GM23338 (cell line): ENCODE results near the gene GNS.

Experiments
- CREB1 ChIP-seq: fragments of 250-450 bp; sonication (Bioruptor Pico); IDR thresholded peaks from 2 replicates; pipeline ENCODE4 v1.5.0; 2020; ENCODE audit warnings: low read depth, mild to moderate bottlenecking, moderate library complexity
- CTCF ChIP-seq, 2 experiments: fragments of 200-600 bp in 1 of 2; sonication (generic) in 1 of 2; conservative IDR thresholded peaks; 2 replicates each; pipeline versions ENCODE4 v1.5.1 to v1.6.1; 2016 to 2017; ENCODE audit warnings: antibody characterized with exemption in 2 of 2, low read depth in 2 of 2, mild to moderate bottlenecking in 2 of 2, moderate library complexity in 1 of 2
- EZH2 ChIP-seq: fragments of 200-600 bp; sonication (generic); IDR thresholded peaks from one replicate; pipeline ENCODE4 v1.8.0; 2017; ENCODE audit warnings: antibody characterized with exemption, mild to moderate bottlenecking, low read depth; ENCODE audit not compliant: unreplicated experiment
- EZH2phosphoT487 ChIP-seq: fragments of 200-600 bp; sonication (generic); IDR thresholded peaks from one replicate; pipeline ENCODE4 v1.8.1; 2018; ENCODE audit warnings: antibody characterized with exemption; ENCODE audit not compliant: unreplicated experiment
- JUNB ChIP-seq: IDR thresholded peaks from one replicate; pipeline ENCODE4 v1.6.1; 2016; ENCODE audit warnings: antibody characterized with exemption; ENCODE audit not compliant: unreplicated experiment
- NANOG ChIP-seq: IDR thresholded peaks from 2 replicates; pipeline ENCODE4 v1.6.1; 2016; ENCODE audit warnings: antibody characterized with exemption, borderline replicate concordance
- POLR2AphosphoS5 ChIP-seq: IDR thresholded peaks from 2 replicates; pipeline ENCODE4 v1.6.1; 2016; ENCODE audit warnings: antibody characterized with exemption, low read depth
- STAT1 ChIP-seq: IDR thresholded peaks from one replicate; pipeline ENCODE4 v1.6.1; 2016; ENCODE audit warnings: antibody characterized with exemption; ENCODE audit not compliant: unreplicated experiment
- ZNF114 ChIP-seq: fragments of 250-450 bp; sonication (Bioruptor Pico); IDR thresholded peaks from 2 replicates; pipeline ENCODE4 v1.5.0; 2020; ENCODE audit warnings: mild to moderate bottlenecking, moderate library complexity
- ZNF331 ChIP-seq: fragments of 250-450 bp; sonication (Bioruptor Pico); IDR thresholded peaks from 2 replicates; pipeline ENCODE4 v1.5.0; 2020; ENCODE audit warnings: low read depth, mild to moderate bottlenecking, moderate library complexity
- ZNF462 ChIP-seq: fragments of 250-450 bp; sonication (Bioruptor Pico); IDR thresholded peaks from 2 replicates; pipeline ENCODE4 v1.5.0; 2020; ENCODE audit warnings: mild to moderate bottlenecking, moderate library complexity
- TF ChIP-seq, protein P1 (sequence below): IDR thresholded peaks from one replicate; pipeline ENCODE4 v1.6.1; 2018; ENCODE audit warnings: antibody characterized with exemption; ENCODE audit not compliant: unreplicated experiment
- TF ChIP-seq, protein P2 (sequence below): IDR thresholded peaks from 2 replicates; pipeline ENCODE4 v1.6.1; 2016; ENCODE audit warnings: antibody characterized with exemption

GRCh38 chr12:64782191-64782876, 23.1 kb upstream of the GNS start:
- no peak for TF ChIP-seq CTCF (conservative IDR thresholded peaks at IDR 0.05; ENCODE audit: low read depth in 2 of 2)
- TF ChIP-seq EZH2phosphoT487, result no peak
- no peak for TF ChIP-seq POLR2AphosphoS5
- TF ChIP-seq CREB1 (CRISPR knock-in tag), result no peak
- TF ChIP-seq EZH2, result no peak
- TF ChIP-seq ZNF331, result no peak
- TF ChIP-seq, protein P1, sequence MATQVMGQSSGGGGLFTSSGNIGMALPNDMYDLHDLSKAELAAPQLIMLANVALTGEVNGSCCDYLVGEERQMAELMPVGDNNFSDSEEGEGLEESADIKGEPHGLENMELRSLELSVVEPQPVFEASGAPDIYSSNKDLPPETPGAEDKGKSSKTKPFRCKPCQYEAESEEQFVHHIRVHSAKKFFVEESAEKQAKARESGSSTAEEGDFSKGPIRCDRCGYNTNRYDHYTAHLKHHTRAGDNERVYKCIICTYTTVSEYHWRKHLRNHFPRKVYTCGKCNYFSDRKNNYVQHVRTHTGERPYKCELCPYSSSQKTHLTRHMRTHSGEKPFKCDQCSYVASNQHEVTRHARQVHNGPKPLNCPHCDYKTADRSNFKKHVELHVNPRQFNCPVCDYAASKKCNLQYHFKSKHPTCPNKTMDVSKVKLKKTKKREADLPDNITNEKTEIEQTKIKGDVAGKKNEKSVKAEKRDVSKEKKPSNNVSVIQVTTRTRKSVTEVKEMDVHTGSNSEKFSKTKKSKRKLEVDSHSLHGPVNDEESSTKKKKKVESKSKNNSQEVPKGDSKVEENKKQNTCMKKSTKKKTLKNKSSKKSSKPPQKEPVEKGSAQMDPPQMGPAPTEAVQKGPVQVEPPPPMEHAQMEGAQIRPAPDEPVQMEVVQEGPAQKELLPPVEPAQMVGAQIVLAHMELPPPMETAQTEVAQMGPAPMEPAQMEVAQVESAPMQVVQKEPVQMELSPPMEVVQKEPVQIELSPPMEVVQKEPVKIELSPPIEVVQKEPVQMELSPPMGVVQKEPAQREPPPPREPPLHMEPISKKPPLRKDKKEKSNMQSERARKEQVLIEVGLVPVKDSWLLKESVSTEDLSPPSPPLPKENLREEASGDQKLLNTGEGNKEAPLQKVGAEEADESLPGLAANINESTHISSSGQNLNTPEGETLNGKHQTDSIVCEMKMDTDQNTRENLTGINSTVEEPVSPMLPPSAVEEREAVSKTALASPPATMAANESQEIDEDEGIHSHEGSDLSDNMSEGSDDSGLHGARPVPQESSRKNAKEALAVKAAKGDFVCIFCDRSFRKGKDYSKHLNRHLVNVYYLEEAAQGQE, result no peak
- TF ChIP-seq ZNF114, result no peak
- no peak for TF ChIP-seq JUNB
- no peak for TF ChIP-seq STAT1
- TF ChIP-seq, protein P2, sequence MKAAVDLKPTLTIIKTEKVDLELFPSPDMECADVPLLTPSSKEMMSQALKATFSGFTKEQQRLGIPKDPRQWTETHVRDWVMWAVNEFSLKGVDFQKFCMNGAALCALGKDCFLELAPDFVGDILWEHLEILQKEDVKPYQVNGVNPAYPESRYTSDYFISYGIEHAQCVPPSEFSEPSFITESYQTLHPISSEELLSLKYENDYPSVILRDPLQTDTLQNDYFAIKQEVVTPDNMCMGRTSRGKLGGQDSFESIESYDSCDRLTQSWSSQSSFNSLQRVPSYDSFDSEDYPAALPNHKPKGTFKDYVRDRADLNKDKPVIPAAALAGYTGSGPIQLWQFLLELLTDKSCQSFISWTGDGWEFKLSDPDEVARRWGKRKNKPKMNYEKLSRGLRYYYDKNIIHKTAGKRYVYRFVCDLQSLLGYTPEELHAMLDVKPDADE, result no peak
- TF ChIP-seq ZNF462 (CRISPR knock-in tag), result no peak
- TF ChIP-seq NANOG, result no peak
